Measurements from ENCODE around the gene CDR2.
"Not testable (repeated sequence)": the region's sequence is repeated elsewhere in the genome, so short reads cannot be mapped to it uniquely, and the experiment has no call there.

DNA sequence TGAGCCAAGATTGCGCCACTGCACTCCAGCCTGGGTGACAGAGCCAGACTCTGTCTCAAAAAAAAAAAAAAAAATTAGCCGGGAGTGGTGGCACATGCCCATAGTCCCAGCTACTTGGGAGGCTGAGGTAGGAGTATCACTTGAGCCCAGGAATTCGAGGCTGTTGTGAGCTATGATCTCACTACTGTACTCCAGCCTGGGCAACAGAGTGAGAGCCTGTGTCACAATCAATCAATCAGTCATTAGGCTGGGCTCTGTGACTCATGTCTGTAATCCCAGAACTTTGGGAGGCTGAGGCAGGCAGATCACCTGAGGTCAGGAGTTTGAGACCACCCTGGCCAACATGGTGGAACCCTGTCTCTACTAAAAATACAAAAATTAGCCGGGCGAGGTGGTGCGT lies 43.4 kb upstream of the CDR2 start:
- not testable (repeated sequence) for TF ChIP-seq SPI1 (IDR thresholded peaks at IDR 0.05; ENCODE audit: low read depth, low read length); TAF1 (IDR thresholded peaks at IDR 0.05; ENCODE audit: low read depth, low read length); POLR2AphosphoS5 (IDR thresholded peaks at IDR 0.05; ENCODE audit: low read depth, low read length); POLR2A (IDR thresholded peaks at IDR 0.05; ENCODE audit: low read depth, low read length); POU2F2 (IDR thresholded peaks at IDR 0.05; ENCODE audit: low read depth, low read length); PAX5 (IDR thresholded peaks at IDR 0.05; ENCODE audit: insufficient read depth, low read length, severe bottlenecking)
